GM18520 (cell line): ENCODE results near the gene TMEM52.

Experiments used
- ATAC-seq: cut with Tn5 transposase; IDR thresholded peaks from one replicate; pipeline ENCODE4 v1.9.1; 2021; ENCODE audit not compliant: unreplicated experiment

Gene TMEM52

DNA sequence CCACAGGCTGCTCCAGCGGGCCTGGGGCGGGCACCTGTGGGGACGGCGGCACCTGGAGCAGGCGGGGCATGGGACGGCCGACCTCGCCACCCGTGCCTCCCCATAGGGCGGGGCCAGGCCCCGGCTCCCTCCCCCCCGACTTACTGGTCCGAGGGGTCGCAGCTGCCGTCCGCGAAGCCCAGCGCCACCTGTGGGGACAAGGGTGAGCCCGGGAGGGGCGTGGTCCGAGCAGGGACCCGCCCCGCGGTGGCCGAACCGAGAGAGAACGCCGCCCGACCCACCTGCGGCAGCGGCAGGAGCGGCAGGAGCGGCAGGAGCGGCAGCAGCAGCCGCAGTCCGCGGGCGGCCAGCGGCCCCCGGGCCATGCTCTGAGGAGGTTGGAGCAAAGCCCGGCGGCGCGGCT is at the start of gene TMEM52:
TSS of gene TMEM52 (minus strand) at position 379 of the 403 bp plus-strand sequence. CDS start at position 365, 14 bp downstream.
- ATAC-seq, result peak; percentile 21

DNA sequence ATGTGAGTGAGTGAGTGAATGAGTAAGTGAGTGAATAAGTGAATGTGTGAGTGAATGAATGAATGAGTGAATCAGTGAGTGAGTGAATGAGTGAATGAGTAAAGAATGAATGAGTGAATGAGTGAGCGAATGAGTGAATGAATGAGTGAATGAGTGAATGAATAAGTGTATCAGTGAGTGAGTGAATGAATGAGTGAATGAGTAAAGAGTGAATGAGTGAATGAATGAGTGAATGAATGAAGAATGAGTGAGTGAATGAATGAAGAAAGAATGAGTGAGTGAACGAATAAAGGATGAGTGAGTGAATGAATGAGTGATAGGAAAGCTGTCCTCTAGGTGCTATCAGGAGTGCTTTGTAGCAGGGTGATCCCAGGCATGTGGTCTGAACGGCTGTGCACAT is 48.8 kb upstream of the TMEM52 start:
- no peak for ATAC-seq

DNA sequence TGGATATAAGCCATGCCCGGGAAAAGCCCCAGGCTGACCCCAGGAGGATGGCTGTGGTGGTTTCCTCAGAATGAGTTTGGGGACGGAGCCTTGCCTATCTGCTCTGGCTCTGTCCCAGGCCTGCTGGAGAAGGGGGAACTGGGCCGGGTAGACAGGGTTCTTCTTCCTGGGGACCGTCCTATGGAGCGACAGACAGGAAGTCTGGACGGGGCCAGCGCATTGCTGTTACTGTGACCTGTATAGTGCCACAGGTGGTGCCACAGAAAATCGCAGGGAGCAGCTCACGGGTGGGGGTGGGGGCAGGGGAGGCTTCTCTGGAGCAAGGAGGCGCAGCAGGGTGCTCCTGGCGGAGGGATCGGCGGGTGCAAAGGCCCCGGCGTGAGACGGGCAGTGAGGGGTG is 48.1 kb upstream of the TMEM52 start:
- no peak for ATAC-seq

DNA sequence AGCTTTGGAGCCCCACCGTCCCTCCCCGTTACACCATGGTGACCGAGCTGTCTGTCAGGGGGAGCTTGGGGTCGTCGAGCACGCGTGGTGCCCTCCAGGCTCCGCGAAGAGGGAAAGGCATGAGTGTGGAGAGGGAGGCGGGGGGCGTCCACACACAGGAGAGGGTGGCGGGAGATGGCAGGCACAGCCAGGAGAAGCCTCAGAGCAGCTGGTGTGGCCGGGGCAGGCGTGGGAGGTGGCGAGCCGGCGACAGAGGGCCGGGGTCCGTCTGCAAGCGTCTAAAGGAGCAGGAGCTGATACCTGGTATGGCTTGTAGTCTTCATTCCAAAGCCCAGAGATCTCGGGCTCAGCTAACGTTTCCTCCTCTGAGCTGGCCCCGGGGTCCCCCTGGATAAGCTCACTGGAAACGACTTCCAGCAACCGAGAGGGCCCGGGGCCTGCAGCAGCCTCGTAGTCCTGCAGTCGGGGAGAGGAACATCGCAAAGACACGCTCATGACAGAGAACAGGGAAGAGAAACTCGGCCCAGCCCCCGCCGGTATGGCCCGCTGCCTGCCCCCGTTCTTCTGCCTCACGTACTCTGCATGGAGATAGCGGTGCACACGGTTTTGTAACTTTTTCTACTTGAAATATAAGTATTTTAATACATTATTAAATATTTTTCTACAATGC is 47.1 kb upstream of the TMEM52 start:
- no peak for ATAC-seq

DNA sequence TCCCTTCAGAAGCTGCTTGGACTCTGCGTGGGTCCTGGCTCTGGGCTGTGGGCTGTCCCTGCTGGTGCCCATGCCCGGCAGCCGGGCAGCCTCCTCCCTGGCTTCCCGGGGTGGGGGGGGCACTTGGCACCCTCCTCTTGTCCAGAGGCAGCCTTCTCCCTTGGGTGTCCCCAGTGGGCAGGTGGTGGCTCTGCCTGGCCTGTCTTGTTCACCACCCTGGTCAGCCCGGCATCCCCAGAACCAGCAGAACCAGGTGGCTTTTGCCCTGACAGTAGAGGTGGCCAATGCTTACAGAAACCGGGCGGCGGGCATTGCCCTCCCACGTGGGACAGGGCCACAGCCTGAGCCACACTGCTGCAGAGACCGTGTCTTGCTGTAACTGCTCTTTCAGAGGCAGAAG is 46.5 kb upstream of the TMEM52 start:
- ATAC-seq, result no peak

DNA sequence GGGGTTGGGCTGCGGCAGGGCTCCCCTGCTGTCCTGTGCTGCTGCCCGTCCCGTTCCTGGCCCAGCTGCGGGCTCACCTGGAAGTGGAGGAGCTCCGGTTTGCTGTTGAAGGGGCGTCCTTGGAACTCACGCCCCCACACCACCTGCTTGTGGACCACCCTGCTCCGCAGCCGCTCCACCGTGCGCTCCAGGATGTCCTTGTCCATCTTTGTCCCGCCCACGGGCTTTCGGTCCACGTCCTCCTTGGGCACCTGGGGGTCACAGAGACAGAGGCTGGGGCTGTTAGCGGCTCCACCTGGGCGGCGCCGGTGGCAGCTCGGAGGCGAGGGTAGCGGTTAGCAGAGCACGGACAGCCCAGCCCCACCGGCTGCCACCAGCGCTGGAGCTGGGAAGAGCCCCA is 45.7 kb upstream of the TMEM52 start:
- ATAC-seq, result no peak

DNA sequence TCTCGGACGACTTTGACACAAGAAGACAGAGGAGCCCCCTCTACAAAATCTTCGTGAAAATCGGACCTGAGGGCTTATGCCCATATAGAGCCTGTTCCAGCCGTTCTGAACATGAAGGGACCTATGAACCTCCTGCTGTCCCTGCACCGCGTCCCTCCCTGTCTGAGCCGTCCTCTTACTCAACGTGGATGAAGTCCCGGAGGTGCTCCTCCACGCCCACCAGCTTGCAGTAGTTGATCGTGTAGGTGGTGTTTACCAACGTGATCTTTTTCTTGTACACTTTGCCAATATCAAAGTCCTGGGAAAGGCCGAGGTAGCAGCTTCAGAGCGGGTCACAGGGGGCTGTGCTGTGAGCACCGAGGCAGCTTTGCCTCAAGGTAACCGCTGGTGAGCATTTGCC is 44.5 kb upstream of the TMEM52 start:
- ATAC-seq, result no peak

DNA sequence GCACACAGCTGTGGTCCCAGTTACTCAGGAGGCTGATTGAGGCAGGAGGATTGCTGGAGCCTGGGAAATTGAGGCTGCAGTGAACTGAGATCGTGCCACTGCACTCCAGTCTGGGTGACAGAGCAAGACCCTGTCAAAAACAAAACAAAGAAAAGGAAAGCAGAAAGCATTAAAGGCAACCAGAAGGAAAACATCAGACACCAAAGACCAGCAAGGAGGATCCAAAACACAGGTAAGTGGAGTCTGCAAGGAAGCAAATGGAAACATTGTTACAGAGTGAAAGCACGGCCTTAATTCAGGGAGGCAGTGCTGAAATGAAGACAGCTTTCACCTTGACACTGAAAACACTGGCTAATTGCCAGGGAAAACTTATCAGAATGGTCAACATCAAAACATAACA is 43.7 kb upstream of the TMEM52 start:
- ATAC-seq, result no peak

DNA sequence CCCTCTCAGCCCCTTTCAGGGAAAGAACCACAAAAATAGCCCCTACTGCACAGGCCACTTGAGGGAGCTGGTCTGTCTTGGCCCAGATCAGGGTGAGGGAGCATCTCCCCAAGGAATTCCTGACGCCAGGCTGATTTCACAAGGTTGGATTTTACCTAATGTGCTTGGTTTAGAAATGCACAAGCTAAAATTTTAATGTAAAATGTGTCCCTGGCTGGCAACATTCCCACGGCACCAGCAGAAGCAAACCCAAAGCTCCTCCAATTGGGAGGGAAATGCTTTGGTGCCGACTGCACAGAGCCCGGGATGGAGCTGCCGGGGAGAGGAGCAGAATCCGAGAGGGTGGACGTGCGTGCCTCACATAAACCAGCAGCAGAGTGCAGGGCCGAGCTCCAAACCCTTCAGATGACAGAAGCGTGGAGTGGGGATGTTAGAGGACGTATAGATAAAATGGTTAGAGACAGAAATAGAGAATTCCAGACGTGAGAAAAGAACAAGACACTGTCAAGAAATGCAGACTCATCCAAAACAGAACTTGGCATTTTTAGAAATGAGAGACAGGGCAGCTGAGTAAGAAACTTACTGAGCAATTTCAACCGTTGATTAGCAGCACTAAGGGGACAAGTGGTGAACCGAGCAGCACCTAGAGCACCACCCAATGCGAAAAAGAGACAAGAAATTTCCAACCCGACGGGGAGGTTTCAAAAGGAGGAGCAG is 41.6 kb upstream of the TMEM52 start:
- ATAC-seq, result no peak

DNA sequence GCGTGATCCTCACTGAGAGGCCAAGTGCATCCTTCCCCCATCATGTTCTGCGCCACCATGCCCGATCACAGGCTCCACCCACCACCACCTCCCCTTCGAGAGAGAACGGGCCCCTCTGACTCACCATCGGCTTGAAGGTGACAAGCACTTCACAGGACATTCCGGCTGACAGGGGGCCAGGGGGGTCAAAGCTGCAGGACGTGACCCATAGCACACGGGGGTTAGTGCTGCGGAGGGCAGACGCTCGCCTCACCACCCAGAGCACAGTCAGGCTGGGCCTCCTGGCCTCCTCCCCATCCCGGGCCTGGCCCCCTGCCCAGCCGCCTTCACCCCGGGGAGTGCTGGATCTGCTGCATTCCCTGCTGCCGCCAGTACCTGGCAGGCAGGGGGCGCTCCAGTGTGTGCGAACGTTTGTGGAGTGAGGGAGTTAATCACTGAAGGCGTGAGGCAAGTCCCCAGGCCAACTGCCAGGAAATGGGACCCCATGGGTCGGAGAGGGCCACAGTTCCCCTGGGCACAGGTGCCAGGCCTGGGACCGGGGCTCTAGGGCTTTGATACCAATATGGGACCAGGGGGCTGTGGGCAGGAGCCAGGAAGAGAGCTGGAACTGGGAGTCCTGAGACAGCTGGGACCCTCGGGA is 40.9 kb upstream of the TMEM52 start:
- ATAC-seq, result no peak

DNA sequence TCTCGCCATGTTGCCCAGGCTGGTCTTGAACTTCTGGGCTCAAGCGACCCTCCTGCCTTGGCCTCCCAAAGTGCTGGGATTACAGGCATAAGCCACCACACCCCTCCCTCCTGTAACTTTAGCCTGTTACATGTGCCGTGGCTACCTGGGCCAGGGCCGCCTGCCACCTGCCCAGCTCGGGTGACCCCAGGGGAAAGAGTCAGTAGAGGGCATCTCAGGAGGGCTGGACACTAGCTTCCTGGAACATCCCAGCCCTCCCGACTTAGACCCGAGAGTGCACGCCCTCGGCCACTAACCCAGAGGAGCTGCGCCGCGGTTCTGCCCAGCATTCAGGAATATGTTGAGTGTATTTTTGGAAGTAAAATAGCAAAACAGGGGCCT is 40.4 kb upstream of the TMEM52 start:
- no peak for ATAC-seq

DNA sequence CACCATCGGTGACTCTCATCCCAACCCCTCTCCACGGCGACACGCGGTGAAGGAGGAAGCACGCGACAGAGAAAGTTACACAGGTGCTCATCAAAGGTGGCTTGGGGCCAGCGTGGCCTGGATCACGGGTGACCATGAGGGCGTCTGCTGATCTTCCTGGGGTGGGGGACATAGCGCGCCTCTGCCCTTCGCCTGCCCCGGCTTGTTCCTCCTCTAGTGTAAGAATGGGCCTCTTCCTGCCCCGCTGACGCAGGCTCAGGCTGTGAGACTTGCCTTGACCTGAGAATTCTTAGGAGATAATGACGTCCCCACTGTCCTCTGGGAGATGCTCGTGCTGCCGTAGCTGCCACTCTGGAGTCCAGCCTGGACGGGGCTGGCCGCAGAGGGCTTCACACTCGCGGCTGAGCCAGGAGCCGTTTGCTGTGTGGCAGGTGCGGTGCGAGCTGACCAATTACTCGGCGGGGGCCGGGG is 39.0 kb upstream of the TMEM52 start:
- no peak for ATAC-seq

DNA sequence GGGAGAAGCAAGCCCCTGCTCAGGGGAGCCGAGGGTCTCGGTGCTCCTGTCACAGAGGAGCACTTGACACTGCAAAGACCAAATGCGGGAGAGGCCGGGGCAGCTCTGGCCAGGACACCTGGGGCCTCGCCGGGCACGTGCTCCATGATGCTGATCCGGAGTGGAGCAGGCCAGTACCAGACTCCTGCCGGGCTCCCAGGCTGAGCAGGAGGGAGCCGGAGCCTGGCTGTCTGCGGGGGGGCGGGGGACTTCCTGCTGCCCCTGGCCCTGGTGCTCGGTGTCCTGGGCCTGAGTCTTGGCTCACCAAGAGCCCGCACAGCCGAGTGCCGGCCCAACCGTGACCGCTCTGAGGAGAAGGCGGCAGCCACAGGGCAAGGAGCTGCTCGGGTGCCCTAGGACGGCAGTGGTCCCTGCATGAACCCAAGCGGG is 38.5 kb upstream of the TMEM52 start:
- no peak for ATAC-seq

DNA sequence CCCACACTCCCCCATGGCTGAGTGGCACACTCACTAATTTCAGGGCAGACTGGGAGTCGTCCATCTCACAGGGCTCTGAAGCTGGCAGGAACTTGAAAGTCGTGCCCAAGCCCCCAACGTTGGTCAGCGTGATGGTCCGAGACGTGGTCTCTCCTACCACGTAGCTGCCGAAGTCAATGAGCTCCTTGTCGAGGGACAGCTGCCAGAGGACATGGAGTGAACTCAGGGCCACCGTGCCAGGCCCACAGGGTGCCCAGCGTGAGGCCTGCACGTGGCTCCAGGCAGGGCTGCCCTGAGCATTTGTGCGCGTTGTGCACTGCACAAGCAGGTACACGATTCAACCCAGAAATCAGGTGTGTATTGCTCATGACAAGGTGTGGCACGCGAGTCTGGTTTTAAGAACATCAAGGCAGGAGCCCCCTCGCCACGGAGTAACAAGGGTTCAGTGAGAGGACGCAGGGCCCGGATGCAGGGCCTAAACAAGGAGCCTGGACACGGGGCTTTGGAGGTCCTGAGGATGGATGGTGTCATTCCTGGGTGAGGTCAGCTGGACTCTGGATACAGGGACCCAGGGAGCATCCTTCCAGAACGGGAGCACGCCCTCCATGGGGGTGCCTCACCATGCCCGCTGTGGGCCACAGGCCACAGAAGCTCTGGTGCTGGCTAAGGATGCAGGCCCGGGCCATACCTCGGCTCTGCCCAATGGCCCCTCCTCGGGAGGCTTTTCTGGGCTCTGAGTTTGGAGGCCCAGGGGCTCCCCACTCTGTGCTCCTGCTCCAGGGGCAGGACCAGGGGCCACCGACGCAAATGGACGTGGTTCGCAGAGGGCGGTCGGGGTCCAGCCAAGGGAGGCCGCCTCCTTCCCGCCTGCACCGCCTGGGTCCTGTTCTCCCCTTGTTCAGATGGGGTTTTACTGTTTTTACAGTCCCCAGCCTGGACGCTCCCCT is 37.8 kb upstream of the TMEM52 start:
- ATAC-seq, result no peak

DNA sequence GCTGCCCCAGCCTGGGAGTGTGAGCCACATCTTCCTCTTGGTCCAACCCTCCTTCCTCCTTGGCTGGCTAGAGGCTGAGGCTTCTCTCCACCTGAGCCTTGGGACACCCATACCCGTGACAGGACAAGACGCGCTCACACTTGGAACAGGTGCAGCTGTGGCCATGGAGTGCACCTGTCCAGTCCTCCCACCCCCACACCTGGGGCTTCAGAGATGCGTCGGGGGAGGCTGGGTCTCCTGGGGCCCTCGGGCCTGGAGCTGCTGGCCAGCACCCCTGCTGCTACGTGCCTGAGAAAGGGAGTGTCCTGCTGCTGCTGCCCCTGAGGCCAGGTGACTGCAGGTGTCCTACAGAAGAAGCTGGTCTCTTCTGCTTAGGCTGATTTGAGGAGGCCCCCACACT is 37.0 kb upstream of the TMEM52 start:
- no peak for ATAC-seq

DNA sequence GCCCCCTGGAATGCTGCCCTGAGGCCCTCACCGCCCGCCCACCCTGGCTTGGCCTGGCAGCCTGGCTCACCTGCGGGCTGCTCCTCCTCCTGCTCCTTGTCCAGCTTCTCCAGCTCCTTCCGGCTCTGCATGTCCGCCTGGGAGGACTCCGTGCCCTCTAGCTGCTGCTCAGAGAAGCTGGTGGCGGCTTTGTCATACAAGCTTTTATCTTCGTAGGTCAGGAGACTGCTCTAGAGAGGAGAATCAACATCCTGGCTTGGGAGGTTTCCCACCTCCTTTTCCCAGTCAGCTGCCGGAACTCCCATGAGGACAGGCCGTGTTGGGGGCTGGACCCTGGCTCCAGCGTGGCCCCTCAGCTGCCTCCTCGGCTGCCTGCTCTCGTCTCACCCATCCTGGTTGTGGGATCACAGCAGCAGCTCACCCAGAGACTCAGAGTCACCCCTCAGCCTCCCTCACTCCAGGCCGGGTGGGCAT is 36.6 kb upstream of the TMEM52 start:
- no peak for ATAC-seq

DNA sequence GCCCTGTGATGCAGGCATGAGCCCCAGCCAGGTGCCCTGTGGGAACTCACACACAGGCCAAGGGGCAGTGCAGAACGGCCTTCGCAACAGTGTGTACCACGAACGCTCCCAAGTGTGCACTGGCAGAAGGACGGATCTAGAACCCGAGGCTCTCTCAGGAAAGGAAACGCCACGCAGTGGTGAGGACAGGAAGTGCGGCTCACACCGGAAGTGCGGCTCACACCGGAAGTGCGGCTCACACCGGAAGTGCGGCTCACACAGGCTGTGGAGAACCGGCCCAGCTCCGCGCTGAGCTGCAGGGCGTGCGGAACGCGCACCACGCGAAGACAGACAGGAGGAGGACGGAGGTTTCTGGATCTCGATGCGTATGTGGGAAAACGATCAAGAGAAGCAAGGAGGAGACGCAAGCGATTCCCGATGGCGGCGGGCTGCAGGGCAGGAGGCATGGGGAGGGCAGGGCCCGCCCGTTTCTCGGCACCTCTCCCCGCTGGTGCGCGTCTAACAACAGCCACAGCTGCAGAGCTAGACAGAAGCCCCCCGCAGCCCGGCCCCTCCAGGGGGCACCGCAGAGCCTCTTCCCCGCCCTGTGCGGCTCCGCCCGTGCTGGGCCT is 35.9 kb upstream of the TMEM52 start:
- ATAC-seq, result no peak

DNA sequence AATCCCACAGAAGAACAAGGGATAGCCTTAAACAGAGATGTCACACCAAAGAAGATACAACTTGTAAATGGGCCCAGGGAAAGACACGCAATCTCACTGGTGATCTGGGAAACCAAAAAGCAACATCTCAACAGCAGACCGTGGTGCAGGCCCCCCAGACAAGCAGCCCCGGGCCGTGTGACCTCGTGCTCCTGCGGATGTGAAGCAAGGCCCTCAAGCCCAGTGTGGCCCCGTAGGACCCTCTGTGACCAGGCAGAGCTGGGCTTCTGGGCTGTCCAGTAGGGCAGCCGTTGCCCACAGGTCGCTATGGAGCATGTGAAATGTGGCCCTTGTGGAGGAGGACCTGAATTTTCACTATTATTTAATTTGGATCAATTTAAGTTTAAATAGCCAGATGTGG is 34.9 kb upstream of the TMEM52 start:
- ATAC-seq, result no peak

DNA sequence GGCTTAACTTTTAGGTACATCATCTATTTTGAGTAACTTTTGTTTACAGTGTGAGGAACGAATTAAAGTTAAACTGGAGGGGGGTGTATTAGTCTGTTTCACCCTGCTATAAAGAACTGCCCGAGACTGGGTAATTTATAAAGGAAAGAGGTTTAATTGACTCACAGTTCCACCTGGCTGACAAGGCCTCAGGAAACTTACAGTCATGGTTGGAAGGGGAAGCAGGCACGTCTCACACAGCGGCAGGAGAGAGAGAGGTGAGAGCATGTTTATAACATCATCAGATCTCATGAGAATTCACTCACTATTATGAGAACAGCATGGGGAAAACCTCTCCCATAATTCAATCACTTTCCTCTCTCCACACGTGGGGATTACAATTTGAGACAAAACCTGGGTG is 31.9 kb upstream of the TMEM52 start:
- ATAC-seq, result no peak

DNA sequence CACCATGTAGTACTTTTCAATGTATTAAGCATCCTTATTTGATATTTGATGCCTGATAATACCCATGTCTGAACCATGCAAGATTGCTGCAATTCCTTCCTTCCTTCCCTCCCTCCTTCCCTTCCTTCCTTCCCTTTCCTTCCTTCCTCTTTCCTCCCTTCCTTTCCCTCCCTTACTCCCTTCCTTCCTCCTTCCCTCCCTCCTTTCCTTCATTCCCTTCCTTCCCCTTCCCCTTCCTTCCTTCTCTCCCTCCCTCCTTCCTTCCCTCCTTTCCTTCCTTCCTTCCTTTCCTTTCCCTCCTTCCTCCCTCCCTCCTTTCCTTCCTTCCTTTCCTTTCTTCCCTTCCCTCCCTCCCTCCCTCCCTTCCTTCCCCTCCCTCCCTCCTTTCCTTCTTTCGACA is 29.7 kb upstream of the TMEM52 start:
- ATAC-seq, result no peak

DNA sequence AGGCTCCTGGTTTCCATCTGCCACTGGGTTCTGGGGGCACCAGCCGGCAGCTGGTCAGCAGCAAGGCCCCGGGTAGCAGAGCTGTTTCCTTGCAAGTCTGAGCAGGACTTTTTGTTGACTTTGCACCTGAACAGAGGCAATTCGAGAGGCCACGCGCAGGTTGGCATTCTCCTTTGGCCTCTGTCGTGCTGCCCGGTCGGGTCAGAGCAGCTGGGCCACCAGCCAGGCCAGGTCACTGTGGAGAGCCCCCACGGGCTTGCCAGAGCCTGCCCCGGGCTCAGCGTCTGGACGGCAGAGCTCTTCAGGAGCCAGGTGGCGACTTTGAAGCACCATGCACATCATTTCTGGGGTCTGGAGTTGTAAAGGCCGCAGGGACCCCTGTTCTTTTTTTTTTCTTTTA is 28.4 kb upstream of the TMEM52 start:
- ATAC-seq, result no peak
